Hepatocyte (in vitro differentiated cells): ENCODE measurements around the gene MIOX. TPM values are rescaled to one million over a fixed set of nuclear protein-coding genes. Genes with fewer than 3 reads are reported as not detected.

Experiments used
- DNase-seq: peaks from one replicate; pipeline ENCODE4 v3.0.0-alpha.2; 2016; ENCODE audit warnings: low spot score
- H2AFZ ChIP-seq: fragments of 200-600 bp; sonication (generic); 2 replicates; pipeline ENCODE4 v1.6.0; 2016; ENCODE audit warnings: antibody characterized with exemption, mild to moderate bottlenecking
- H3K27ac ChIP-seq: fragments of 200-600 bp; sonication (generic); 2 replicates; pipeline ENCODE4 v1.5.1; 2016; ENCODE audit warnings: mild to moderate bottlenecking
- H3K27me3 ChIP-seq: fragments of 200-600 bp; sonication (generic); 2 replicates; pipeline ENCODE4 v1.6.1; 2016
- H3K36me3 ChIP-seq: fragments of 200-600 bp; sonication (generic); replicated peaks from 2 replicates; pipeline ENCODE4 v1.5.1; 2016; ENCODE audit warnings: low read depth; ENCODE audit not compliant: insufficient read depth
- H3K4me1 ChIP-seq: fragments of 200-600 bp; sonication (generic); 2 replicates; pipeline ENCODE4 v1.5.1; 2016; ENCODE audit warnings: mild to moderate bottlenecking, moderate library complexity; ENCODE audit not compliant: insufficient read depth
- H3K4me2 ChIP-seq: fragments of 200-600 bp; sonication (generic); 2 replicates; pipeline ENCODE4 v1.6.0; 2016
- H3K4me3 ChIP-seq: fragments of 200-600 bp; sonication (generic); 2 replicates; pipeline ENCODE4 v1.5.1; 2016; ENCODE audit warnings: mild to moderate bottlenecking
- H3K79me2 ChIP-seq: fragments of 200-600 bp; sonication (generic); 2 replicates; pipeline ENCODE4 v1.6.0; 2017; ENCODE audit warnings: mild to moderate bottlenecking
- H3K9me2 ChIP-seq: fragments of 200-600 bp; sonication (generic); replicated peaks from 2 replicates; pipeline ENCODE4 v1.6.0; 2017; ENCODE audit warnings: mild to moderate bottlenecking; ENCODE audit not compliant: insufficient read depth
- H3K9me3 ChIP-seq: fragments of 200-600 bp; sonication (generic); 2 replicates; pipeline ENCODE4 v1.5.1; 2016; ENCODE audit warnings: low read depth, mild to moderate bottlenecking
- H4K20me1 ChIP-seq: fragments of 200-600 bp; sonication (generic); 2 replicates; pipeline ENCODE4 v1.6.0; 2016; ENCODE audit warnings: mild to moderate bottlenecking; ENCODE audit not compliant: insufficient read depth, poor library complexity, severe bottlenecking
- EZH2 ChIP-seq: fragments of 200-600 bp; sonication (generic); IDR thresholded peaks from 2 replicates; pipeline ENCODE4 v1.6.1; 2016; ENCODE audit warnings: antibody characterized with exemption, mild to moderate bottlenecking, borderline replicate concordance
- EZH2phosphoT487 ChIP-seq: fragments of 200-600 bp; sonication (generic); IDR thresholded peaks from one replicate; pipeline ENCODE4 v1.6.1; 2018; ENCODE audit warnings: antibody characterized with exemption, mild to moderate bottlenecking, low read depth, moderate library complexity; ENCODE audit not compliant: unreplicated experiment, severe bottlenecking
- WGBS: methylation state at CpG from one replicate; pipeline ENCODE4 v1.1.6; 2016; ENCODE audit warnings: low lambda C conversion rate; ENCODE audit errors: missing lambda C conversion rate; 5-methylcytosine and 5-hydroxymethylcytosine counted together
- polyA plus RNA-seq: library from polyadenylated mRNA; unstranded; fragments of >200 nt; fragmentation: Nextera tagmentation; extraction: Ambion mirVana; gene quantifications from 2 replicates; pipeline ENCODE4 v1.2.1, GENCODE V29; 2016
- total RNA-seq: library from RNA; depleted of rRNA; stranded (reverse); fragments of >200 nt; gene quantifications from 2 replicates; pipeline ENCODE4 v1.2.3, GENCODE V29; 2014
- TF ChIP-seq, protein P1 (sequence below): fragments of 200-600 bp; sonication (generic); IDR thresholded peaks from 2 replicates; pipeline ENCODE4 v1.5.1; 2016; ENCODE audit warnings: antibody characterized with exemption, mild to moderate bottlenecking; ENCODE audit not compliant: poor library complexity

MIOX gene
- total and polyA plus RNA-seq, 2 experiments from 2014 or later: not detected

GRCh38 chr22:50456466-50457234 lies 30.0 kb upstream of the MIOX start:
- H3K4me1 ChIP-seq: no peaks in the 10 kb centered on the region
- TF ChIP-seq EZH2phosphoT487: no peak
- TF ChIP-seq, protein P1, sequence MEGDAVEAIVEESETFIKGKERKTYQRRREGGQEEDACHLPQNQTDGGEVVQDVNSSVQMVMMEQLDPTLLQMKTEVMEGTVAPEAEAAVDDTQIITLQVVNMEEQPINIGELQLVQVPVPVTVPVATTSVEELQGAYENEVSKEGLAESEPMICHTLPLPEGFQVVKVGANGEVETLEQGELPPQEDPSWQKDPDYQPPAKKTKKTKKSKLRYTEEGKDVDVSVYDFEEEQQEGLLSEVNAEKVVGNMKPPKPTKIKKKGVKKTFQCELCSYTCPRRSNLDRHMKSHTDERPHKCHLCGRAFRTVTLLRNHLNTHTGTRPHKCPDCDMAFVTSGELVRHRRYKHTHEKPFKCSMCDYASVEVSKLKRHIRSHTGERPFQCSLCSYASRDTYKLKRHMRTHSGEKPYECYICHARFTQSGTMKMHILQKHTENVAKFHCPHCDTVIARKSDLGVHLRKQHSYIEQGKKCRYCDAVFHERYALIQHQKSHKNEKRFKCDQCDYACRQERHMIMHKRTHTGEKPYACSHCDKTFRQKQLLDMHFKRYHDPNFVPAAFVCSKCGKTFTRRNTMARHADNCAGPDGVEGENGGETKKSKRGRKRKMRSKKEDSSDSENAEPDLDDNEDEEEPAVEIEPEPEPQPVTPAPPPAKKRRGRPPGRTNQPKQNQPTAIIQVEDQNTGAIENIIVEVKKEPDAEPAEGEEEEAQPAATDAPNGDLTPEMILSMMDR: peak; percentile 28
- 90% methylated on average over 27 of the region's 34 CpGs for WGBS
- H3K9me2 ChIP-seq: no peaks in the 10 kb centered on the region
- no peak overlapping the region for H3K4me3 ChIP-seq
- no peak overlapping the region for H3K27ac ChIP-seq
- no peak for DNase-seq
- H2AFZ ChIP-seq: no peak overlapping the region
- no peaks in the 10 kb centered on the region for H3K27me3 ChIP-seq
- no peaks in the 10 kb centered on the region for H3K36me3 ChIP-seq
- H4K20me1 ChIP-seq: no peaks in the 10 kb centered on the region
- H3K4me2 ChIP-seq: no peak overlapping the region
- no peaks in the 10 kb centered on the region for H3K79me2 ChIP-seq
- no peaks in the 10 kb centered on the region for H3K9me3 ChIP-seq

DNA sequence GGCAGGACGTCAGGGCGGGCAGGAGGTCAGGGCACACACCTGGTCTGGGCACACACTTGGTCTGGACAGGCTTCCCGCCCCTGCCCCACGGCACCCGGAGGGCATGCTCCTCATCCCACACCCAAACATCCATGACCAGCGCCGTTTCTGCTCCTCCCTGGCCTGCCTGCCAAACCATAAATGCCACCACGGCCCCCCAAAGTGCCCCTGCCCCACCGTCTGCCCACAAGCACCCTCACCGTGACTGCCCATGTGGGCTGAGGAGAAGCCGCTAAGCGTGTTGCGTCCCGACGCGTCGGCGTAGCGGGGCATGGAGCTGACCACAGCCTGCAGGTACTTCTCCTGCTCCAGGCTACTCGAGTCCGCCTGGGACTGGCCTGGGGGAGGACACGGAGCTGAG lies 27.6 kb upstream of the MIOX start:
- no peak for DNase-seq
- no peak overlapping the region for H2AFZ ChIP-seq
- no peaks in the 10 kb centered on the region for H3K4me1 ChIP-seq
- H3K36me3 ChIP-seq: no peaks in the 10 kb centered on the region
- H3K4me3 ChIP-seq: no peak overlapping the region
- H3K27me3 ChIP-seq: no peaks in the 10 kb centered on the region
- no peaks in the 10 kb centered on the region for H3K79me2 ChIP-seq
- H3K9me2 ChIP-seq: no peaks in the 10 kb centered on the region
- H3K4me2 ChIP-seq: no peak overlapping the region
- H3K27ac ChIP-seq: no peak overlapping the region
- TF ChIP-seq EZH2phosphoT487: no peak
- TF ChIP-seq, protein P1: no peak
- no peak for TF ChIP-seq EZH2
- no peaks in the 10 kb centered on the region for H4K20me1 ChIP-seq
- WGBS: 98% methylated on average over 19 of the region's 22 CpGs
- H3K9me3 ChIP-seq: no peaks in the 10 kb centered on the region

DNA sequence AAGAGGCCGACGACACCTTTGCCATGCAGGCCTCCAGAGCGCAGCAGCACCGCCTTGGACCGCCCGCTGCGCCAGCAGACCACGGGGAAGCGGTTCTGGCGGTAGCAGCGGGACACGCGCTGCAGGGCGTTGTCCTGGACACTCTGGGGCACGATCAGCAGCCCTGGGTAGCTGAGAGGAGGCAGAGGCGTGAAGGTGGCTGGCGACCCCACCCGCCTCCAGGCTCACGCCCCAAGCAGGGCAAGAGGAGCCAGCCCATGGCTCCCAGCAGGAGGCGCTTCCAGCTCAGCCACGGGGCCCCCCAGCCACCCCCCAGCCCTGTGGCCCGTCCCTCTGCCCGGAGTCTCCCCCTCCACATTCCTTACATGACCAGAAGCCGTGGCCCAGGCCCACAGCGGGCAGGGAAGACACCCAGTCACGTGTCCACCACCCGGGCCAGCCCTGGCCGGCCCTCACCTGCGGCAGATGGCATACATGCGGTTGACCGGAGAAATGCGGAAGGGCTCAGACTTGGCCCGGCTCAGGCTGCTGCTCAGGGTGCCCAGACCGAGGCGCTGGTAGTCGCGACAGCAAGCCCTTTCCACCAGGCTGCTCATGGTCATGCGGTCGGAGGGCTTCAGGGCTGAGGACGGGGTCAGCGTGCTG lies 27.0 kb upstream of the MIOX start:
- no peak overlapping the region for H3K4me3 ChIP-seq
- no peaks in the 10 kb centered on the region for H3K4me1 ChIP-seq
- H3K79me2 ChIP-seq: no peaks in the 10 kb centered on the region
- H4K20me1 ChIP-seq: no peaks in the 10 kb centered on the region
- no peak for DNase-seq
- no peak overlapping the region for H3K4me2 ChIP-seq
- H3K27me3 ChIP-seq: no peaks in the 10 kb centered on the region
- H3K9me3 ChIP-seq: no peaks in the 10 kb centered on the region
- H3K27ac ChIP-seq: no peak overlapping the region
- H2AFZ ChIP-seq: no peak overlapping the region
- TF ChIP-seq, protein P1: no peak
- TF ChIP-seq EZH2 (no peak), EZH2phosphoT487 (no peak)
- no peaks in the 10 kb centered on the region for H3K9me2 ChIP-seq
- WGBS: 97% methylated on average over 37 of the region's 41 CpGs
- H3K36me3 ChIP-seq: no peaks in the 10 kb centered on the region
